ENCODE results near the gene PSMB10.

PSMB10 gene

DNA sequence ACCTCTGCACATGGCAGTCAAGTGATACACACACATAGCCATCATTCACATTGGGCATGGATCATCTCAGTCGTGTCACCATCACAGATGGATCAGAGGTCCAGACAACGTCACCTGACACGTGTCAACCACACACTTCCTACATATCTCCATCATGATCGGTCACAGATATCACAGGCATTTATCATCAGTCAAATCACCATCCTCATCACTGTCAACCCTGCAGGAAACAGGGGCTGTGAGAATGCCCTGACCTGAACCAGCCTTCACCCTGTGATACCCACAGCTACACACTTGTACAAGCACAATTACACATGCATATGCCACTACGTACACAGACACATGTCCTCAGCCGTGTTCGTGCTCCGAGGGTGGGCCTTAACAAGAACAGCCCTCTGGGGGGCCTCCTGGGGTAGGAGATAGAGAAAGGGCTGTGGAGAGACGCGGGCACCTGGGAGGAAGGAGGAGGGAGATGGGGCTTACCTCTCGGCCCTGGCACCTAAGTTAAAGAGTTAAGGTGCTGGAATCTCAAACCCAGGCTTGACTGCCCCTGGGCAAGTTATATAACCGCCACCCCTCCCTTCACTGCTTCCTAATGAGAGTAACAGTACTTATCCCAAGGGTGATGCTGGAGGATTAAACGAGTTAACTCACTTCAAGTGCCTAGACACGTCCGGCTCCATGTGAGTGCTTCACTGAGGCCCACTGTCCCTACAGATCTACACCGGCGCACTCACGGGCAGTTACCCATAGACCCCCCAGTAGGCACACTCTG is 30.7 kb upstream of the PSMB10 start:
- CTCF ChIA-PET: interaction anchor here (1.1 kb wide), 1 partner anchor 66 kb away, joined by 3 read pairs; no protein-coding TSS in a partner anchor
- TF ChIP-seq LEF1 (IDR thresholded peaks at IDR 0.05; ENCODE audit: borderline replicate concordance) (no peak), BHLHE40 (IDR thresholded peaks at IDR 0.05; ENCODE audit: borderline replicate concordance) (no peak), ARNT (IDR thresholded peaks at IDR 0.05) (no peak), HDGF (IDR thresholded peaks at IDR 0.05; ENCODE audit: borderline replicate concordance) (no peak), ZNF384 (IDR thresholded peaks at IDR 0.05) (no peak), ELF4 (IDR thresholded peaks at IDR 0.05) (no peak), NFRKB (IDR thresholded peaks at IDR 0.05) (no peak), SP1 (IDR thresholded peaks at IDR 0.05) (no peak)
- TF ChIP-seq, protein P1, sequence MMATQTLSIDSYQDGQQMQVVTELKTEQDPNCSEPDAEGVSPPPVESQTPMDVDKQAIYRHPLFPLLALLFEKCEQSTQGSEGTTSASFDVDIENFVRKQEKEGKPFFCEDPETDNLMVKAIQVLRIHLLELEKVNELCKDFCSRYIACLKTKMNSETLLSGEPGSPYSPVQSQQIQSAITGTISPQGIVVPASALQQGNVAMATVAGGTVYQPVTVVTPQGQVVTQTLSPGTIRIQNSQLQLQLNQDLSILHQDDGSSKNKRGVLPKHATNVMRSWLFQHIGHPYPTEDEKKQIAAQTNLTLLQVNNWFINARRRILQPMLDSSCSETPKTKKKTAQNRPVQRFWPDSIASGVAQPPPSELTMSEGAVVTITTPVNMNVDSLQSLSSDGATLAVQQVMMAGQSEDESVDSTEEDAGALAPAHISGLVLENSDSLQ (IDR thresholded peaks at IDR 0.05): no peak
- DNase-seq (ENCODE audit: extremely low spot score): no peak
- POLR2A ChIA-PET: no interaction called here

DNA sequence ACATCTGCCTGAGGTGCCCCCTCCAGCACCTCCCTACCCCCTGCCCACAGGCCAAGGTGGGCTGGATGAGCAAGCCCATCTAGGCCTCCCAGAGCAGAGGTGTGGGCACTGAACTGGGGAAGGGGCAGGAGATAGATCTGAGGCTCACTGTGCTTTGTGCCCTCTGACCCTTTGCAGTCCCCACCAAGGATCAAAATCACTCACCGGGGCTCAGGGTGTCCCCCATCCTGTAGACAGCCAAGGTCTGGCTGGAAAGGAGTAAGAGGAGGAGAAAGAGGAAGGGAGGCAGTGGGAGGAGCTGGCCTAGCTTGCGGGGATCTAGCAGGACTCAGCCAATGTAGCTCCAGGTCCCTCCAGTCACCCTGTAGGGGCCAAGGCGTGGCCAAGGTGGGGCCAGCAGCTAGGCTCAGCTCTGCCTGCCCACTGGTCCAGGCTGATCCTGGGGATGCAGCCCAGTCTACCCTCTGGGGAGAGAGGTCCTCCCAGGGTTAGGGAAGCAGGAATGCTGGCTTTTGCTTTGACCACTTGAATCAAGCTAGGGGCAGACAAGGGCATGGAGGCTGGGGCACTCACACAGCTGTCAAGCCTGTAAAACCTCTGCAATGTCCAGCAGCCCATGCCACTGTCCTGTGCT is 30.0 kb upstream of the PSMB10 start:
- no peak for TF ChIP-seq CTBP1 (IDR thresholded peaks at IDR 0.05; ENCODE audit: borderline replicate concordance)
- TF ChIP-seq HDGF (IDR thresholded peaks at IDR 0.05; ENCODE audit: borderline replicate concordance): peak; percentile 17; the same call in 1 of the 2 replicates
- DNase-seq (ENCODE audit: extremely low spot score): no peak
- ChIA-PET CTCF (interaction anchor here (0.6 to 1.2 kb wide), 4 partner anchors 25 to 99 kb away, joined by 3 to 4 read pairs (median 3); no protein-coding TSS in a partner anchor), POLR2A (interaction anchor here (1.1 to 1.2 kb wide), 3 partner anchors 10 to 307 kb away, joined by 3 to 5 read pairs (median 3); partner anchors contain the start of gene ACD)

DNA sequence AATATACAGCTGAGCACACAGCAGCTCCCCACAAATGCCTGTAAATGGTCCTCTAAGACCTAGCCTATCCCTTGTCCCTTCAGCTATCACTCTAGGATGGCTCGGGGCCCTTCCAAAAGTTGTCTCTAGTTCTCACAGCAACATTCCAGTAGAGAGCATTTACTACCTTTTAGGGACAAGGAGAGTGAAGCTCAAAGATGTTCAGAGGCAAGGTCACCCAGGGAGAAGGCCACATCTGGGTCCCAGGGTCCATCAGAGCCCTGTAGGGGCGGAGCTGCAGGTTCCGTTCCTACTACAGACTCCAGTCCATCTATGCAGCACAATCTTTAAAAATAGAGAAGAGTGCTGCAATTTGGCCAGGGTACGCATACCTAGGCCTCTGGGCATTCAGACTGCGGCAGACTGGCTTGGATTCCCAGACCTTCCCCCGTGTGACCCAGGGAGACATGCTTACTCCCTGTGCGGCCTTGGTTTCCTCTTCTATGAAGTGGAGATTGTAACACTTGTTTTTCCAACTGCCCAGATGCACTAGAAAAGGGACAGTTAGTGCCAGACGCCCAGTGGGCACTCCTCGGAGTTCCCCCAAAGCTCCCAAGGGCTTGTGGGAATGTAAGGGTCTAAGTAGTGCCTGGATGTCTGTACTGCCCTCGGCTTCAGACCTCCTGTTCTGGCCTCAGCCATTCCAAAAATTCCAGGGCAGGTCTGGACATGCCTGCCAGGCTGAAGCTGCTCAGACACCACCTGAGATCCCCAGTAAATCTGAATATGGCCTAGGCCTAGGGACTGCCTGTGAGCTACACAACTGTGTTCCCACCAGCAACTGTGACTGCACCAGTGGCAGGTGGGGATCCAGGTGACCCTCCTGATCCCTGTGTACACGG is 29.3 kb upstream of the PSMB10 start:
- ChIA-PET CTCF (interaction anchor here (0.6 to 1.2 kb wide), 4 partner anchors 26 to 100 kb away, joined by 3 to 4 read pairs (median 3); no protein-coding TSS in a partner anchor), POLR2A (interaction anchor here (1.1 to 1.2 kb wide), 3 partner anchors 9 to 306 kb away, joined by 3 to 5 read pairs (median 3); partner anchors contain the start of gene ACD)
- TF ChIP-seq SP1 (IDR thresholded peaks at IDR 0.05) (no peak), SUZ12 (IDR thresholded peaks at IDR 0.05) (no peak), FOXA1 (IDR thresholded peaks at IDR 0.05) (no peak), BHLHE40 (IDR thresholded peaks at IDR 0.05; ENCODE audit: borderline replicate concordance) (no peak), ZNF384 (IDR thresholded peaks at IDR 0.05) (no peak), ARNT (IDR thresholded peaks at IDR 0.05) (no peak), ELF4 (IDR thresholded peaks at IDR 0.05) (no peak), HDGF (IDR thresholded peaks at IDR 0.05; ENCODE audit: borderline replicate concordance) (no peak), TARDBP (IDR thresholded peaks at IDR 0.05) (no peak), NFRKB (IDR thresholded peaks at IDR 0.05) (no peak), CTBP1 (IDR thresholded peaks at IDR 0.05; ENCODE audit: borderline replicate concordance) (no peak)
- DNase-seq (ENCODE audit: extremely low spot score): no peak

DNA sequence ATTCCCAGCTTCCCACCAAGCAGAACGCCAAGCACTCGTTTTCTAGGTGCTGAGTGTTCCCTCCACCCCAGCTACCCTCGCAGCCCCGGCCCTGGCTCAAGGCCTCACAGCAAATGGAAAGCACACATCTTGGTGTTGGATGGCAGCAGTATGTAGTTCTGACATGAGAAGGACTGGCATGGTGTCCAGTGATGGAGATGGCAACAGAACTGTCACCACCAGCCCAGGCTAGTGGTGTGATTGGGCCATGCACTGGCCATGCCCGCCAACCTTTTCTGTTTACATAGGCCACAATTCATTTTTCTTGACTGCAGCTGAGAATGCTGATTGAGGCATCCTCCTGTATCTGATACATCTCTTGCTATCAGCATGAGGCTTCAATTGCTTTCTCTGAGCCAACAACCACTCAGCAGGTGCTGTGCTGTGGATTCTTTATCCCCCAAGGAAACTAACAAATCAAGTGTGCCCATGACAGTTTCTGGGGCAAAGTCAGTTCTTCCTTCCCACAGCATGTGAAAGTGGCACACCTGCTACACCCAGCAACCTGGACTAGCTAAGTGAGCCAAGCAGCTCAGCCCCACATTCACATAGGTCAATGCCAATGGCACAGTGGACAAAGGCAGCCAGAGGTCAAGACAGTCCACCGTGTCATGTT is 28.0 kb upstream of the PSMB10 start:
- no peak for DNase-seq (ENCODE audit: extremely low spot score)
- ChIA-PET CTCF (no interaction called here), POLR2A (no interaction called here)
- TF ChIP-seq ELF4 (IDR thresholded peaks at IDR 0.05) (no peak), FOXK2 (IDR thresholded peaks at IDR 0.05) (no peak), ARNT (IDR thresholded peaks at IDR 0.05) (no peak), HDGF (IDR thresholded peaks at IDR 0.05; ENCODE audit: borderline replicate concordance) (no peak), CTBP1 (IDR thresholded peaks at IDR 0.05; ENCODE audit: borderline replicate concordance) (no peak), FOXA1 (IDR thresholded peaks at IDR 0.05) (no peak), NFRKB (IDR thresholded peaks at IDR 0.05) (no peak), LEF1 (IDR thresholded peaks at IDR 0.05; ENCODE audit: borderline replicate concordance) (no peak), SP1 (IDR thresholded peaks at IDR 0.05) (no peak), L3MBTL2 (conservative IDR thresholded peaks at IDR 0.05) (no peak), ZNF384 (IDR thresholded peaks at IDR 0.05) (no peak), BHLHE40 (IDR thresholded peaks at IDR 0.05; ENCODE audit: borderline replicate concordance) (no peak), TARDBP (IDR thresholded peaks at IDR 0.05) (no peak), SUZ12 (IDR thresholded peaks at IDR 0.05) (no peak), FOXM1 (IDR thresholded peaks at IDR 0.05; ENCODE audit: borderline replicate concordance) (no peak)
- TF ChIP-seq, protein P1 (IDR thresholded peaks at IDR 0.05): no peak

DNA sequence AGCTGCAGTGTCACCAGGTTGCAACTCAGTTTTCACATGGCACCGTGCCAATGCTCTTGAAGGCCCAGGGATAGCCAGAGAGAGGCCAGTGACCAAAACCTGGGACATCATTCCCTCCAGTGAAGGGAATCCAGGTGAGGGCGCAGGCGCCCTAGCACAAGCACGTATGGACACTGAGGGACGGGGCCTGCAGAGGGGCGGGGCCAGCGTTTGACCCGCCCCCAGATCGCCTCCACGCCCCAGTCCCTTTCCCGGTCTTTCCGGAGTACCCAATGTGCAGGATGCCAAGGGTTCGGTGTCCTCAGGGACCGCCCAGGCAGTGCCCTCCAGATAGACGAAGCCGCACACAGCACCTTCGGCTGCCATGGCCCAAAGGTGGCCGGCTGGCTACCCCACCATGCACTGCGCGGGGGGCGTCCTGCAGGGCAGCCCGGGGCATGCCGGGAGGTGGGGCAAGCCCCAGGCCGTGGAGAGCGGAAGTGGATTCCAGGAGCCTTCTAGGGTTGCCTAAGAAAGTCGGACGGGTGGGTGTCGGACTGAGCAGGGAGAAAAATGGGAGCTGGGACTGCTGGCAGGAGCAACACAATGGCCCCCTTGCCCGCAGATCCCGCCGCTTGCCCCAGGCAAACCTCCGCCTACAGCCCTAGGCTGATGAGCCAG is 27.1 kb upstream of the PSMB10 start:
- CTCF ChIA-PET: no interaction called here
- no peak for DNase-seq (ENCODE audit: extremely low spot score)
- TF ChIP-seq ELF4 (IDR thresholded peaks at IDR 0.05) (no peak), CTBP1 (IDR thresholded peaks at IDR 0.05; ENCODE audit: borderline replicate concordance) (no peak), FOXA1 (IDR thresholded peaks at IDR 0.05) (no peak), SP1 (IDR thresholded peaks at IDR 0.05) (no peak), SUZ12 (IDR thresholded peaks at IDR 0.05) (no peak), ZNF384 (IDR thresholded peaks at IDR 0.05) (no peak), BHLHE40 (IDR thresholded peaks at IDR 0.05; ENCODE audit: borderline replicate concordance) (no peak), ARNT (IDR thresholded peaks at IDR 0.05) (no peak), FOXM1 (IDR thresholded peaks at IDR 0.05; ENCODE audit: borderline replicate concordance) (no peak)
- TF ChIP-seq, protein P1 (IDR thresholded peaks at IDR 0.05): no peak
- POLR2A ChIA-PET: no interaction called here
